Small intestine (tissue), 7 donors: ENCODE data around the gene TENM4. TPM values are rescaled to one million over a fixed set of nuclear protein-coding genes. Genes with fewer than 3 reads are reported as not detected.
"Not testable (repeated sequence)": the region's sequence is repeated elsewhere in the genome, so short reads cannot be mapped to it uniquely, and the experiment has no call there.

Source experiments
- DNase-seq, 2 donors: peaks; one replicate each; pipeline versions ENCODE4 v3.0.0 to v3.0.0-alpha.2; 2013
- FAIRE-seq: peaks from 2 replicates; lab custom pipeline; 2012; peaks lifted over from hg19 to GRCh38; lab: Jason Lieb, UNC
- H3K27ac ChIP-seq, 3 donors: one replicate each; pipeline ENCODE4 v1.5.1; 2013; ENCODE audit warnings: low read length in 2 of 3, mild to moderate bottlenecking in 2 of 3, control low read depth in 1 of 3, inconsistent platforms in 1 of 3, low read depth in 1 of 3, moderate library complexity in 1 of 3
- H3K27me3 ChIP-seq, 3 donors: one replicate each; pipeline ENCODE4 v1.6.1; 2013; ENCODE audit warnings: low read length in 3 of 3, inconsistent platforms in 1 of 3; ENCODE audit not compliant: control insufficient read depth in 3 of 3, insufficient read depth in 3 of 3
- H3K36me3 ChIP-seq, 3 donors: one replicate each; pipeline ENCODE4 v1.6.1; 2013; ENCODE audit warnings: low read length in 3 of 3, inconsistent platforms in 1 of 3, low read depth in 1 of 3, mild to moderate bottlenecking in 1 of 3, moderate library complexity in 1 of 3; ENCODE audit not compliant: control insufficient read depth in 3 of 3, insufficient read depth in 2 of 3
- H3K4me1 ChIP-seq, 3 donors: one replicate each; pipeline ENCODE4 v1.6.1; 2013; ENCODE audit warnings: low read length in 2 of 3, inconsistent platforms in 1 of 3, low read depth in 1 of 3, mild to moderate bottlenecking in 1 of 3, moderate library complexity in 1 of 3; ENCODE audit not compliant: control insufficient read depth in 3 of 3, insufficient read depth in 2 of 3
- H3K4me3 ChIP-seq, 3 donors: one replicate each; pipeline ENCODE4 v1.5.1; 2013; ENCODE audit warnings: low read length in 3 of 3, control low read depth in 1 of 3, inconsistent platforms in 1 of 3, low read depth in 1 of 3, mild to moderate bottlenecking in 1 of 3, moderate library complexity in 1 of 3
- H3K9me3 ChIP-seq, 2 donors: one replicate each; pipeline ENCODE4 v1.6.1; 2013; ENCODE audit warnings: low read depth in 1 of 2, low read length in 1 of 2; ENCODE audit not compliant: control insufficient read depth in 2 of 2, insufficient read depth in 1 of 2
- WGBS, 3 donors: extraction: QIAGEN DNeasy Blood & Tissue Kit; methylation state at CpG; one replicate each; pipeline ENCODE4 v1.1.7; 2013; 5-methylcytosine and 5-hydroxymethylcytosine counted together
- polyA plus RNA-seq, 4 donors: library from polyadenylated mRNA; stranded (reverse) in 3 of 4; unstranded in 1 of 4; fragments of 200-250 nt in 3 of 4; fragments of 120-200 nt in 1 of 4; gene quantifications; one replicate each; pipeline versions ENCODE4 v1.2.1 to v1.2.3, GENCODE V29; 2013
- donor health status: healthy with polysubstance abuse.
- donor health status: control.
- donor health status: control.
- donor health status: Bipolar disorder and iron deficiency.
- donor health status: healthy.

The TENM4 gene
- polyA plus RNA-seq, 4 donors, result under 0.01 to 0.96 (median 0.31) TPM; not detected in 1

DNA sequence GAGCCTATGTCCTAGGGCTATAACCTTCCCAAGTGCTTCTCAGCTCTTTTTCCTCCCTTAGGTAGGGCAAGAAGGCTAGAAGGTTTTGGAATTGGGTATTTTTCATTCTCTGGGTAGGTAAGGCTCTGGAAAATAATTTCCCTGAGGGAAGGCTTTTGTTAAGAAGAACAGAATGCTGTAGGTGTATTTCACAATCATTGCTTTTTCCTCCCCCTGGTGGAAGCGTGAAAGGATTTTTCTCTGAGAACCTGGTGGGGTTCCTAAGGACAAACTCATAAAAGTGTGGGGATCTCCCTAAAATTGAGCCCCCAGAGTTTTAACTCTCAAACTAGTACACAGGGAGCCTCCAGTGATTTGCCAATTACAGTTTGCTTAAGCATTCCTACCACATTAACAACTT is 825.1 kb downstream of the TENM4 start:
- Histone ChIP-seq H3K4me3 (no peak overlapping the region), H3K27me3 (peaks cover 0 to 2% (median 0%) of the 10 kb centered on the region in 3 donors), H3K9me3 (peaks cover 0 to 18% of the 10 kb centered on the region in 2 donors), H3K27ac (no peak overlapping the region), H3K36me3 (no peaks in the 10 kb centered on the region), H3K4me1 (no peaks in the 10 kb centered on the region)
- DNase-seq, result no peak
- WGBS, 3 donors, result 77 to 88% (median 87%) methylated on average over 1 of the region's 1 CpG
- FAIRE-seq, result no peak

DNA sequence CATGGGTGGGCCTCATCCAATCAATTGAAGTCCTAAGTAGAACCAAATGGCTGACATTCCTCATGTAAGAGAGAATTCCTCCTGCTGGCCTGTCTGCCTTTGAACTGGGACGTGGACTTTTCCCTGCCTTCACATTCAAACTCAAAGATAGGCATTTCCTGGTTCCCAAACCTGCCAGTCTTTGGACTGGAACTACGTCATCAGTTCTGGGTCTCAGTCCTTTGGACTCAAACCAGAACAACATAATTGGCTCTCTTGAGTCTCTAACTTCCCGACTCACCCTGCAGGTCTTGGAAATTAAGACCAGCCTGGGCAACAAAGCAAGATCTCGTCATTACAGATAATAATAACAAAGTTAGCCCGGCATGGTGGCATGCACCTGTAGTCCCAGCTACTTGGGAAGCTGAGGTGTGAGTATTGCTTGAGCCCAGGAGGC is 827.4 kb downstream of the TENM4 start:
- 38 to 64% (median 47%) methylated on average over 5 of the region's 5 CpGs for WGBS, 3 donors
- no peak for FAIRE-seq

DNA sequence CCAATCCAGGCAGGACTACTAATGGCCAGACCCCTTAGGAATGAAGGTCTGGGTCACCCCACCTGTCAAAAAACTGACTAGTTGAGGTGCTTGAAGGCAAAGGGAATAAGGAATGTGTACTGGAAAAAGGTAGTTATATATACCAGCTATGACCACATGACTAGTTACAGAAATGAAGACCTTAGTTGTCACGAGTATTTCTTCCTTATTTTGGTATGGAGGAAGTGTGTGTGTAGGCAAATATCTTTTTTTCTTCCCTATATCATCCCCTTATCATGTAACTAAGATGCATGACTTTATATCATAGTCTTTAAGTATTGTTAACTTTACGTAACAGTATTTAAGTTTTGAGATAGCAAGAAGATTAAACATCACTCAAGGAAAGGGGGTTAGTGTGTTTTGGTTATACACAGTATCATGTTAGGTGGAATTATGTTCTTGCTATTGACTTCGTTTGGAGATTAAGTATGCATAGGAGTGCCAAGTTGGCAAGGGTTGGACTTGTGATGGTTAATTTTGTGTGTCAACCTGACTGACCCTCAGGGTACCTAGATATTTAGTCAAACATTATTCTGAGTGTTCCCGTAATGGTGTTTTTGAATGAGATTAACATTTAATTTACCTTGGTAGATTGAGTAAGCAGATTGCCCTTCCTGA is 828.0 kb downstream of the TENM4 start:
- FAIRE-seq, result no peak
- H3K27ac ChIP-seq, result no peak overlapping the region
- 55 to 64% (median 56%) methylated on average over 4 of the region's 4 CpGs for WGBS, 3 donors
- no peak for DNase-seq
- H3K9me3 ChIP-seq, result no peaks in the 10 kb centered on the region
- H3K27me3 ChIP-seq, result peaks cover 0 to 2% (median 0%) of the 10 kb centered on the region in 3 donors
- H3K4me3 ChIP-seq, result no peak overlapping the region
- H3K4me1 ChIP-seq, result no peaks in the 10 kb centered on the region
- no peaks in the 10 kb centered on the region for H3K36me3 ChIP-seq

More for the DNA sequence above, 827.4 kb downstream of the TENM4 start:
- Histone ChIP-seq H3K4me1 (no peaks in the 10 kb centered on the region), H3K27ac (no peak overlapping the region), H3K36me3 (no peaks in the 10 kb centered on the region), H3K9me3 (no peaks in the 10 kb centered on the region), H3K4me3 (no peak overlapping the region), H3K27me3 (peaks cover 0 to 2% (median 0%) of the 10 kb centered on the region in 3 donors)
- peak in 1 of 2 donors; percentile 44 for DNase-seq

DNA sequence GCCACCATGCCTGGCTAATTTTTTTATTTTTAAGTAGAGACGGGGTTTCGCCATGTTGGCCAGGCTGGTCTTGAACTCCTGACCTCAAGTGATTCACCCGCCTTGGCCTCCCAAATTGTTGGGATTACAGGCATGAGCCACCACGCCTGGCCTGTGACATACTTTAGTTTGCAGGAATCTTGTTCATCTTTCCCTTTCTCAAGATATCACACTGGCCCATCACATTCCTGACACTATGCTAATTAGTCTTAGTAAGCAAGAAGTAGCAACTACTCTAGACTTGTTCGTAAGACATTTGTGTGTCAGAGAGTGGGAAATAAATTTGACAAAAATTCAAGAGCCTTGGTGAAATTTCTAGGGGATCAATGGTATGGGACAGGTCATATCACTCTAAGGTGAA is 831.5 kb downstream of the TENM4 start:
- WGBS, 3 donors, result 86 to 94% (median 89%) methylated on average over 5 of the region's 5 CpGs
- H3K36me3 ChIP-seq, H3K27me3 ChIP-seq, H3K4me3 ChIP-seq, H3K4me1 ChIP-seq, H3K9me3 ChIP-seq, FAIRE-seq, H3K27ac ChIP-seq, DNase-seq: not testable (repeated sequence)

DNA sequence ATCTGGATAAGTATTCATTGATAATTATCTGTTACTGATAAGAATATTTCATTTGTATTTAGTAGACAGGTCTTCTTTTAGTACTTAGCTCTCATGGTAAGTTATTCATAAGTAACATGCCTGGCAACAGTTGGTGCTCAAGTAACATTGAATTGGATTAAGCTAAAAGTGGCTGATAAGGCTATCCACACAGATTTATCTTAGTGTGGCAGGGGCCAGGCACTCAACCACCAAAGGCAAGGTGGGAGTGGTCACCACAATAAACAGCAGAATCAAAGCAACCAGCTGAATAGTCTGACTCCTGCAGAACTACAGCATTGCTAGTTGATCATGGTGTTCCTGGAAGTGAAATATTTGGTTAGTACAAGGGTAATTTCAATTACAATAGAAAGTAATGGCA is 833.1 kb downstream of the TENM4 start:
- no peak for FAIRE-seq
- no peaks in the 10 kb centered on the region for H3K27me3 ChIP-seq
- no peaks in the 10 kb centered on the region for H3K9me3 ChIP-seq
- no peak overlapping the region for H3K27ac ChIP-seq
- no peak overlapping the region for H3K4me3 ChIP-seq
- no peaks in the 10 kb centered on the region for H3K4me1 ChIP-seq
- no peaks in the 10 kb centered on the region for H3K36me3 ChIP-seq
- DNase-seq, result no peak

DNA sequence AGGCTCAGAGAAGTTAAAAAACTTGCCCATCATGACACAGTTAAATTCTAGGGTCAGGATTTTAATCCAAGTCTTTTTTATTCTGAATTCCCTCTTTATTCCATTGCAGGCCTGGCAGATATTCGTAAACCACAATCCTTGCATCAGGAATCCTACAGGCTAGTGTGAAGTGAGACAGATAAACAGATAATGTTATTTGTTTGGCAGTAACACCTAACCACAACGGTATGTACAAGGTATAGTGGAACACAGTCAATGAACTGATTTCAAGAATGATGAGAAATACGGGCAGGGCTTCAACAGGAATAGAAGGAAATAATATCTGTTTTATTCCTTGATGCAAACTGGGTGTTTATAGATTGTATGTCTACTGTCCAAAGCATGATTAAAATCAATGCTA is 834.2 kb downstream of the TENM4 start:
- 49 to 66% (median 58%) methylated on average over 3 of the region's 3 CpGs for WGBS, 3 donors
- Histone ChIP-seq H3K4me3 (no peak overlapping the region), H3K4me1 (no peaks in the 10 kb centered on the region), H3K9me3 (no peaks in the 10 kb centered on the region), H3K36me3 (no peaks in the 10 kb centered on the region), H3K27ac (no peak overlapping the region), H3K27me3 (no peaks in the 10 kb centered on the region)
- no peak for DNase-seq
- FAIRE-seq, result no peak

DNA sequence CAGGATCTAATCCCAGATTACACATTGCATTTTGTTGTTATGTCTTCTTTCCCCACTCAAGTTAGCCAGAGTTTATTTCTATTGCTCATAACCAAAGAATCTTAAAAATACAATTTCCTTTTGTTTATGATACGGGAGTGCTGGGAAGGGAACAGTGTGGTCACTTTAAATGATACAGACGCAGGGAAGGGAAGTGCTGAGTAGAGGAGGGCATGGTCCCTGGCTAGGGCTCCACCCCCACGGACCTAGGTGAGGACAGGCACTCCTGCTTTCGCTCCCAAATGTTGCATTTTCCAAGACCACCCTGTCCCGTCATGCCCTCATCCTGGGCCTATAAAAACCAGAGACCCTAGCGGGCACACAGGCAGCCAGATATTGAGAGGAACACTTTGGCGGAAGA is 835.5 kb downstream of the TENM4 start:
- DNase-seq, result no peak
- H3K27me3 ChIP-seq, result no peaks in the 10 kb centered on the region
- no peaks in the 10 kb centered on the region for H3K9me3 ChIP-seq
- H3K27ac ChIP-seq, result no peak overlapping the region
- FAIRE-seq, result no peak
- no peak overlapping the region for H3K4me3 ChIP-seq
- no peaks in the 10 kb centered on the region for H3K4me1 ChIP-seq
- H3K36me3 ChIP-seq, result no peaks in the 10 kb centered on the region
- whole genome bisulfite sequencing, 3 donors, result 76 to 81% (median 80%) methylated on average over 7 of the region's 7 CpGs

DNA sequence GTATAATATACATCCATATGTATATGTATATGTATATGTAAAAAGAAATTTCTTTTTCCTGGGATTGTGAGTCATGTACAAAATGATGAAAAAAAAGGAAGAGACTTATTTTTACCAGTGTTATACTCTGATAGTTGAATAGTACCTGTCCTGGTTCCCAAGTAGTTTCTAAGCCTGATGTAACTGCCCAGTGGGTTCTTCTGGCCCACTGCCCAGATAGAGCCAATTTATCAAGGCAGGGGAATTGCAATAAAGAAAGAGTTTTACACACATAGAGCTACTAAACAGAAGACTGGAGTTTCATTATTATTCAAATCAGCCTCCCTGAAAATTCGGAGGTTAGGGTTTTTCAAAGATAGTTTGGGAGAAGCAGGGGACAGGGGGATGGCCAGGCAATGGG is 837.0 kb downstream of the TENM4 start:
- Histone ChIP-seq H3K4me3 (no peak overlapping the region), H3K36me3 (no peaks in the 10 kb centered on the region), H3K4me1 (no peaks in the 10 kb centered on the region), H3K27ac (no peak overlapping the region), H3K27me3 (no peaks in the 10 kb centered on the region), H3K9me3 (no peaks in the 10 kb centered on the region)
- no peak for DNase-seq
- no peak for FAIRE-seq
- WGBS, 3 donors, result 48 to 68% (median 60%) methylated on average over 1 of the region's 1 CpG
